ENCODE measurements around the gene MLC1.

GRCh38 chr22:50125029-50125428 is 39.8 kb upstream of the MLC1 start:
- TF ChIP-seq POLR2A (IDR thresholded peaks at IDR 0.05; ENCODE audit: low read length) (no peak), GATA1 (IDR thresholded peaks at IDR 0.05; ENCODE audit: low read depth, low read length) (no peak)

Data from erythroblast (primary cell).